B cell (primary cell): Measurements from ENCODE around the gene HIPK2. TPM values are rescaled to one million over a fixed set of nuclear protein-coding genes. Genes with fewer than 3 reads are reported as not detected.

ENCODE experiments used
- ATAC-seq: fragments of 200-7000 bp; cut with Tn5 transposase; one replicate; pipeline ENCODE4 v1.10.0; 2021; ENCODE audit warnings: low read depth, mild to moderate bottlenecking, moderate number of reproducible peaks, moderate library complexity
- CTCF ChIA-PET: fragments of 350-600 bp; sonication (Branson Sonifier 250); formaldehyde crosslinking; loops from one replicate; lab custom pipeline; 2021; ENCODE audit warnings: antibody characterized with exemption, inconsistent platforms; lab: Charles Lee
- POLR2A ChIA-PET: fragments of 350-600 bp; sonication (Branson Sonifier 250); formaldehyde crosslinking; loops from one replicate; lab custom pipeline; 2021; ENCODE audit warnings: antibody characterized with exemption; lab: Charles Lee
- DNase-seq: peaks from one replicate; pipeline ENCODE4 v3.0.0; 2013
- H2AFZ ChIP-seq: 2 replicates; pipeline ENCODE4 v1.6.1; 2012; ENCODE audit warnings: mild to moderate bottlenecking, low read depth, low read length; ENCODE audit not compliant: insufficient read depth, poor library complexity, severe bottlenecking
- H3K27ac ChIP-seq, 2 donors: 1 replicate in 1 of 2; 2 replicates in 1 of 2; pipeline ENCODE4 v1.5.1; 2012 to 2013; ENCODE audit warnings: low read length in 2 of 2, mild to moderate bottlenecking in 2 of 2, moderate library complexity in 1 of 2
- H3K27me3 ChIP-seq, 4 experiments: fragments of 200-600 bp in 1 of 4; sonication (generic) in 1 of 4; replicated peaks in 1 of 4; 1 replicate in 2 of 4; 2 replicates in 2 of 4; pipeline versions ENCODE4 v1.6.1 to v1.7.0; 2013 to 2016; ENCODE audit warnings: low read length in 3 of 4, mild to moderate bottlenecking in 2 of 4, mixed read lengths in 1 of 4, moderate library complexity in 1 of 4; ENCODE audit not compliant: insufficient read depth in 4 of 4, control insufficient read depth in 3 of 4; ENCODE audit errors: control extremely low read depth in 1 of 4
- H3K36me3 ChIP-seq, 2 experiments: replicated peaks in 1 of 2; 1 replicate in 1 of 2; 2 replicates in 1 of 2; pipeline versions ENCODE4 v1.6.1 to v1.7.1; 2013; ENCODE audit warnings: low read length in 1 of 2; ENCODE audit not compliant: insufficient read depth in 2 of 2, control insufficient read depth in 1 of 2; ENCODE audit errors: control extremely low read depth in 1 of 2, extremely low read depth in 1 of 2
- H3K4me1 ChIP-seq, 2 donors: fragments of 200-600 bp in 1 of 2; sonication (generic) in 1 of 2; 1 replicate in 1 of 2; 2 replicates in 1 of 2; pipeline versions ENCODE4 v1.5.1 to v1.6.1; 2013 to 2017; ENCODE audit warnings: low read length in 2 of 2; ENCODE audit not compliant: control insufficient read depth in 2 of 2, insufficient read depth in 2 of 2
- H3K4me2 ChIP-seq: replicated peaks from 2 replicates; pipeline ENCODE3; 2012; ENCODE audit warnings: mild to moderate bottlenecking, low read depth, low read length; ENCODE audit not compliant: poor library complexity, severe bottlenecking
- H3K4me3 ChIP-seq, 5 experiments: fragments of 200-600 bp in 1 of 5; sonication (generic) in 1 of 5; 1 replicate in 3 of 5; 2 replicates in 2 of 5; pipeline versions ENCODE4 v1.5.1 to v1.7.0; 2011 to 2016; ENCODE audit warnings: low read length in 4 of 5, mild to moderate bottlenecking in 4 of 5, low read depth in 2 of 5, control low read depth in 1 of 5, moderate library complexity in 1 of 5; ENCODE audit not compliant: insufficient read depth in 1 of 5; ENCODE audit errors: control extremely low read depth in 1 of 5, extremely low read depth in 1 of 5
- H3K79me2 ChIP-seq: fragments of 200-600 bp; sonication (generic); one replicate; pipeline ENCODE4 v1.6.0; 2016; ENCODE audit warnings: low read length; ENCODE audit not compliant: control insufficient read depth, insufficient read depth
- H3K9ac ChIP-seq: fragments of 200-600 bp; sonication (generic); 2 replicates; pipeline ENCODE4 v1.6.1; 2017; ENCODE audit warnings: mild to moderate bottlenecking, low read length, moderate library complexity
- H3K9me3 ChIP-seq, 3 donors: one replicate each; pipeline versions ENCODE4 v1.6.1 to v1.7.1; 2013; ENCODE audit warnings: low read length in 2 of 3; ENCODE audit not compliant: control insufficient read depth in 2 of 3, insufficient read depth in 1 of 3; ENCODE audit errors: control extremely low read depth in 1 of 3
- H4K20me1 ChIP-seq: 2 replicates; pipeline ENCODE4 v1.6.0; 2012; ENCODE audit warnings: mild to moderate bottlenecking, low read length; ENCODE audit not compliant: insufficient read depth, control insufficient read depth, poor library complexity, severe bottlenecking
- H3K27ac Mint-ChIP-seq: one replicate; pipeline ENCODE4 v1.8.0; 2021; ENCODE audit warnings: mixed read lengths
- H3K27me3 Mint-ChIP-seq: one replicate; pipeline ENCODE4 v1.8.0; 2021; ENCODE audit warnings: mixed read lengths
- H3K4me1 Mint-ChIP-seq: one replicate; pipeline ENCODE4 v1.8.0; 2021; ENCODE audit warnings: mixed read lengths
- H3K4me3 Mint-ChIP-seq: one replicate; pipeline ENCODE4 v1.8.0; 2021; ENCODE audit warnings: mixed read lengths
- H3K9me3 Mint-ChIP-seq: one replicate; pipeline ENCODE4 v1.8.0; 2022; ENCODE audit warnings: mixed read lengths; ENCODE audit not compliant: insufficient read depth
- EZH2 ChIP-seq: IDR thresholded peaks from 2 replicates; pipeline ENCODE4 v1.6.1; 2012; ENCODE audit warnings: borderline replicate concordance, low read depth, mild to moderate bottlenecking, moderate library complexity, low read length; ENCODE audit not compliant: insufficient read depth, poor library complexity, severe bottlenecking
- WGBS: methylation state at CpG from one replicate; pipeline ENCODE4 v1.1.5; 2013; ENCODE audit warnings: missing lambda C conversion rate; ENCODE audit not compliant: insufficient coverage; 5-methylcytosine and 5-hydroxymethylcytosine counted together
- intact Hi-C: fragments of 100-400 bp; cut with micrococcal nuclease; formaldehyde crosslinking; loops from one replicate; pipeline ENCODE4 v1.10.0; 2022
- polyA plus RNA-seq: library from polyadenylated mRNA; depleted of rRNA; stranded (reverse); fragments of >200 nt; gene quantifications from 2 replicates; pipeline ENCODE4 v1.2.3, GENCODE V29; 2012
- total RNA-seq, 2 donors: library from RNA; stranded (reverse); fragments of 120-200 nt in 1 of 2; gene quantifications; 1 replicate in 1 of 2; 2 replicates in 1 of 2; pipeline versions ENCODE4 v1.2.3 to v1.2.4, GENCODE V29; 2013 to 2022
- TF ChIP-seq, protein P1 (sequence below): fragments of 200-600 bp; IDR thresholded peaks from one replicate; pipeline ENCODE4 v1.8.0; 2022; ENCODE audit warnings: antibody characterized with exemption, mild to moderate bottlenecking

HIPK2 gene
- total and polyA plus RNA-seq, 2 donors (not counting 1 experiment from before 2014, with no cell fraction given) = 6.8 to 58.2 TPM

DNA sequence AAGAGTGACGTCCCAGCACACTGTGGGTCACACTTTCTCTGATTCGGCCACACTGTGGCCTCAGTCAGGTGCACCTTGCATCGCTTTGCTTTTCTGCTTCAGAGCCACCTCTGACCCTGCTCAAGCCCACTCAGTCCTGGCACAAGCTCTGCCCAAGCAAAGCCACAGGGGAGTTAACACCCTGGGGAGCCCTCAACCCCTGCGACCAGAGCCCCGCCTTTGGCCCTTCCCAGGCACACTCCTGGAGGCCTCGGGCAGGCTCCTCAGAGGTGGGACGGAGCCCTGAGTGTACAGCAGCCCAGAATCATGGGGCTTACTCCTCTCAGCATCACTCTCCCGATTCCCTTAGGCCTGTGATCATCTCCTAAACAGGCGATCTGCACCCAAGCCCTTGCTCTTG, 71.0 kb downstream of the HIPK2 start:
- Histone ChIP-seq H3K4me2 (no peak overlapping the region), H3K36me3 (no peaks in the 10 kb centered on the region), H3K4me3 (no peak overlapping the region), H3K4me1 (peaks cover 18 to 43% of the 10 kb centered on the region in 2 donors), H3K9me3 (no peaks in the 10 kb centered on the region), H3K79me2 (peaks cover 43% of the 10 kb centered on the region), H3K9ac (no peak overlapping the region), H4K20me1 (no peaks in the 10 kb centered on the region), H3K27ac (no peak overlapping the region), H2AFZ (no peak overlapping the region), H3K27me3 (no peaks in the 10 kb centered on the region)
- ChIA-PET CTCF (no interaction called here), POLR2A (no interaction called here)
- 75% methylated on average over 9 of the region's 9 CpGs for WGBS
- Mint-ChIP-seq H3K9me3 (no peaks in the 10 kb centered on the region), H3K27me3 (no peaks in the 10 kb centered on the region), H3K4me3 (no peak overlapping the region), H3K27ac (peak overlapping the region; percentile 10), H3K4me1 (peaks cover 47% of the 10 kb centered on the region)
- TF ChIP-seq, protein P1, sequence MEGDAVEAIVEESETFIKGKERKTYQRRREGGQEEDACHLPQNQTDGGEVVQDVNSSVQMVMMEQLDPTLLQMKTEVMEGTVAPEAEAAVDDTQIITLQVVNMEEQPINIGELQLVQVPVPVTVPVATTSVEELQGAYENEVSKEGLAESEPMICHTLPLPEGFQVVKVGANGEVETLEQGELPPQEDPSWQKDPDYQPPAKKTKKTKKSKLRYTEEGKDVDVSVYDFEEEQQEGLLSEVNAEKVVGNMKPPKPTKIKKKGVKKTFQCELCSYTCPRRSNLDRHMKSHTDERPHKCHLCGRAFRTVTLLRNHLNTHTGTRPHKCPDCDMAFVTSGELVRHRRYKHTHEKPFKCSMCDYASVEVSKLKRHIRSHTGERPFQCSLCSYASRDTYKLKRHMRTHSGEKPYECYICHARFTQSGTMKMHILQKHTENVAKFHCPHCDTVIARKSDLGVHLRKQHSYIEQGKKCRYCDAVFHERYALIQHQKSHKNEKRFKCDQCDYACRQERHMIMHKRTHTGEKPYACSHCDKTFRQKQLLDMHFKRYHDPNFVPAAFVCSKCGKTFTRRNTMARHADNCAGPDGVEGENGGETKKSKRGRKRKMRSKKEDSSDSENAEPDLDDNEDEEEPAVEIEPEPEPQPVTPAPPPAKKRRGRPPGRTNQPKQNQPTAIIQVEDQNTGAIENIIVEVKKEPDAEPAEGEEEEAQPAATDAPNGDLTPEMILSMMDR = no peak
- TF ChIP-seq EZH2 = no peak
- intact Hi-C loops = no loop called here
- ATAC-seq (no peak), DNase-seq (no peak)

DNA sequence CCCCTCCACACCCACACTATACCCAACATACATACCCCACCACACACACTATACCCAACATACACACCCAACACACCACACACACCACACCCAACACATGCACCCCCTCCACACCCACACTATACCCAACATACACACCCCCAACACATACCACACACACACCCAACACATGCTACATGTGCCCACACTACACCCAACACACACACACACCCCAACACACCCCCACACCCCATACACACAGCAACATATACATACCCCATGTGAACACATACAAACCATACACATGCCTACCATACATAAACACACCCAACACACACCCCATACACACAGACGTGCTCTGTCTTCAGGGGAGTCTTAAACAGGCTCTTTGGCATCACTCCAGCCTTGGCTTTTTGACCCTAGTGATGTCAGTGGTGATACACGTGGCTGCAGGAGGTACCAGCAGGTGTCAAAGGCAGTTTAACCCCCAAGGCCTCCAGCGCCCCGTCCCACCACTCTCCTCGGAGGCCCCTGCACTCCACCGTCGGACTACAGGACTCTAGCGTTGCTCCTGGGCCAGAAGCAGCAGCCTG, 73.4 kb downstream of the HIPK2 start:
- ChIA-PET CTCF (interaction anchor here (1.6 kb wide), 1 partner anchor 57 kb away, joined by 3 read pairs; no protein-coding TSS in a partner anchor), POLR2A (no interaction called here)
- ATAC-seq = no peak
- Histone ChIP-seq H3K79me2 (peaks cover 36% of the 10 kb centered on the region), H3K9me3 (no peaks in the 10 kb centered on the region), H3K36me3 (no peaks in the 10 kb centered on the region), H3K4me3 (no peak overlapping the region), H3K4me1 (peaks cover 22 to 52% of the 10 kb centered on the region in 2 donors), H3K27ac (peak overlapping the region; percentile 43 to 69), H3K4me2 (no peak overlapping the region), H4K20me1 (no peaks in the 10 kb centered on the region), H3K9ac (no peak overlapping the region), H2AFZ (no peak overlapping the region), H3K27me3 (no peaks in the 10 kb centered on the region)
- intact Hi-C loops = loop anchor here (5.0 kb wide), 1 partner anchor 57 kb away; no protein-coding TSS in a partner anchor
- TF ChIP-seq, protein P1 = no peak
- TF ChIP-seq EZH2 = no peak
- no peak overlapping the region for H3K4me3 Mint-ChIP-seq
- no peaks in the 10 kb centered on the region for H3K27me3 Mint-ChIP-seq
- WGBS = 93% methylated on average over 8 of the region's 8 CpGs
- DNase-seq = no peak
- peaks cover 57% of the 10 kb centered on the region for H3K4me1 Mint-ChIP-seq
- H3K27ac Mint-ChIP-seq = no peak overlapping the region
- H3K9me3 Mint-ChIP-seq = no peaks in the 10 kb centered on the region
